Activated CD4-positive, alpha-beta T cell treated with anti-CD3 and anti-CD28 coated beads, Interleukin-10, Interleukin-2, amounts not matched to agents 100 ng/mL and 50 ng/mL, durations not matched to agents 16 hours and 8 hours (primary cell): ENCODE results near the gene EIF4G3.
"Not testable (repeated sequence)": the region's sequence is repeated elsewhere in the genome, so short reads cannot be mapped to it uniquely, and the experiment has no call there.

Experiments used
- DNase-seq: peaks from one replicate; pipeline ENCODE4 v3.0.0-alpha.2; 2020

The EIF4G3 gene, protein sequence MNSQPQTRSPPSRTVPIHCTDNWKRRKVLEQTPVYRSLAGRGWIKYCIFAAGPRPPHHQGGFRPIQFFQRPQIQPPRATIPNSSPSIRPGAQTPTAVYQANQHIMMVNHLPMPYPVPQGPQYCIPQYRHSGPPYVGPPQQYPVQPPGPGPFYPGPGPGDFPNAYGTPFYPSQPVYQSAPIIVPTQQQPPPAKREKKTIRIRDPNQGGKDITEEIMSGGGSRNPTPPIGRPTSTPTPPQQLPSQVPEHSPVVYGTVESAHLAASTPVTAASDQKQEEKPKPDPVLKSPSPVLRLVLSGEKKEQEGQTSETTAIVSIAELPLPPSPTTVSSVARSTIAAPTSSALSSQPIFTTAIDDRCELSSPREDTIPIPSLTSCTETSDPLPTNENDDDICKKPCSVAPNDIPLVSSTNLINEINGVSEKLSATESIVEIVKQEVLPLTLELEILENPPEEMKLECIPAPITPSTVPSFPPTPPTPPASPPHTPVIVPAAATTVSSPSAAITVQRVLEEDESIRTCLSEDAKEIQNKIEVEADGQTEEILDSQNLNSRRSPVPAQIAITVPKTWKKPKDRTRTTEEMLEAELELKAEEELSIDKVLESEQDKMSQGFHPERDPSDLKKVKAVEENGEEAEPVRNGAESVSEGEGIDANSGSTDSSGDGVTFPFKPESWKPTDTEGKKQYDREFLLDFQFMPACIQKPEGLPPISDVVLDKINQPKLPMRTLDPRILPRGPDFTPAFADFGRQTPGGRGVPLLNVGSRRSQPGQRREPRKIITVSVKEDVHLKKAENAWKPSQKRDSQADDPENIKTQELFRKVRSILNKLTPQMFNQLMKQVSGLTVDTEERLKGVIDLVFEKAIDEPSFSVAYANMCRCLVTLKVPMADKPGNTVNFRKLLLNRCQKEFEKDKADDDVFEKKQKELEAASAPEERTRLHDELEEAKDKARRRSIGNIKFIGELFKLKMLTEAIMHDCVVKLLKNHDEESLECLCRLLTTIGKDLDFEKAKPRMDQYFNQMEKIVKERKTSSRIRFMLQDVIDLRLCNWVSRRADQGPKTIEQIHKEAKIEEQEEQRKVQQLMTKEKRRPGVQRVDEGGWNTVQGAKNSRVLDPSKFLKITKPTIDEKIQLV (N-terminal part only)

DNA sequence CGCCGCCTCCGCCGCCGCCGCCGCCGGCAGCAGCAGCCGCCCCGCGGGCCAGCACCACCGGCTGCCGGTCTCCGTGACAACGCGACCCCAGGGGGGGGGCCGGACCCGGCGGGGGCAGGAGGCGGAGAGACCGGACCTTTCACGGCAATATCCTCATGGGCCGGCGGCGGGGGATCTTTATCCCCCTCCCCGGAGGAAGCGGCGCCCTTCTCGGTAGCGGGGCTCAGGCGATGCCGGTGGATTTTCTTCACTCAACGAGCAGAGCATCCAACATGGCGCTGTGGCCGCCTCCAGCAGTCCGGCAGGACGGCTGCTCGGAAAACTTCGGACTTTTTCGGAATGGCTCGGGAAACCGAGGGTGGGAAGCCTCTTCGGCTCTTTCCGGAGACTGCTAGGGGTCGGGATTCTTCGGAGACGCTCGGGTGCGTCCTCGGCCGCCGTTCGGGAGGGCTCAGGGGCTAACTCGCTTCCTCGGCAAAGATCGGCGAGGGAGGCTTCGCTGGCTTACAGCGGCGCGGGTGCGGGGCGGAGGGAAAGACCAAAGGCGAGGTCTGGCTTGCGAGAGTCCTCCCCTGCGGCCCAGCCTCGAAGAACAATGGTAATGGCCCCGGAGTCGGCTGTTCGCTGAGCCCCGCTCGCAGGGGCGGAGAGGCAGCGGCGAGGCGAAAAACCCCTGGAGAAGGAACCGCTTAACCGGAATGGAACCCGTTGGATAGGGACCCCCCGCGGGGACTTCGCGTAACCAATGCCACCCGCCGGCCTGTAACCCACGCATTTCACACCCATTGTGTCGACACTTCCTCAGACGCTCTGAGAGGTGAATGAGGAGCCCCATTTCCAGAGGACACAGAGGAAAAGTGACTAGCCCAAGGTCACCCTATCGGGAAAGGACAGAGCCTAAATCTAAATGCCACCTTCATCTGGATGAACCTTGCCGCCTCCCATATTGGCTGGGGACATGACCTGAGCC, at the start of gene EIF4G3:
Gene EIF4G3, minus strand, starts transcription at position 312 of the 970 bp plus-strand sequence. CDS start 174,155 bp downstream, outside the sequence.
- DNase-seq = peak; percentile 100

DNA sequence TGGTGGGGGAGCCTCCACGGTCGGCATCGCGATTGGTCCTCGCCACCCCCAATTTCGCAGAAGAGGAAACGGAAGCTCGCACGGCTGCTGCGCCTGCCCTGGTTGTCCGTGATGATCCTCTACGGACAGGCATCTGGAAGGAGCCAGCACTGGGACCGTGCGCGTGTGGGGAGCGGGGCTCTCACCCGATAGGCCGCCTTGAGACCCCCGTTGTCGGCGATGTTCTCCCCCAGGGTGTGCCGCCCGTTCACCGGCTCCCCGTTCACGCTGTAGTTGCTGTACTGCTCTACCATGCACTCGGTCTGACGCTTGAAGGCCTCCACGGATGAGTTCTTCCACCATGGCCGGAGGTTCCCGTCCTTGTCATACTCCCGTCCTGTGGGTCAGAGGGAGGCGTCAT, 48.4 kb upstream of the EIF4G3 start:
- no peak for DNase-seq

DNA sequence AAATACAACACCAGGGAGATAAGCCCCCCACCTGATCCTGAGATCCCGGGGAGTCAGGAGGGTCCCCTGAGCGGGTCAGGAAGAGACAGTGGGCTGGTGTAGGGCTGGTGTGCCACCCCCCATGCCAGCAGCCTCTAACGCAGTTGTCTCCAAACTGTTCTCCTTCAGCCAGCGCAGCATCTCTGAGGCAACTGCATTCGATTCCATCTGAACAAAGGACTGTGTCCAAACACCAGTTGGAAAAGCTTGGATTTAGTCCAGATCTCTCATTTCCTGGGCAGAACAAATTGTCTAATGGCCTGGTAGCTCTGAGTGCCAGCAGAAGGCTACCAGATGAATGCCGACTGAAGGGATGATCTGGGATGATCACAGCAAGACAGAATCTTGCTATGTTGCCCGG, 44.1 kb upstream of the EIF4G3 start:
- DNase-seq = no peak

DNA sequence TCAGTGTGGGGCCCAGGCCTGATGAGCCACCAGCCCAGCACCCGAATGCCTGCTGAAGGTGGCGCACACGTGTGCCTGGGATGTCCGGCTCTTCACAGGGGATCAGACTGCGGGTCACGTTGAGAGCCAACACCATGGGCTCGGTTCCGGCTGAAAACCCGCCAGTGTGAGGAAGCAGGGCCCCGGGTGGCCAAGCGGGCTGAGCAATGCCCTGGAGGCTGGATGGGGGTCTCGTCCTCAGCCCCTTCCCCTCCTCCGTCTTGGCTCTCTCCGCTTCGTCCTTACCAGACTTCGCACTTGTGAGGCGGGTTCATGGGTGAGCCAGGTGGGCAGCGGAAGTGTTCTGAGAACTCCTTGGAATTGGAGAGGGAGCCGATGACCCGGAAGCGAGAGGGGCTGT, 43.0 kb upstream of the EIF4G3 start:
- DNase-seq = no peak

DNA sequence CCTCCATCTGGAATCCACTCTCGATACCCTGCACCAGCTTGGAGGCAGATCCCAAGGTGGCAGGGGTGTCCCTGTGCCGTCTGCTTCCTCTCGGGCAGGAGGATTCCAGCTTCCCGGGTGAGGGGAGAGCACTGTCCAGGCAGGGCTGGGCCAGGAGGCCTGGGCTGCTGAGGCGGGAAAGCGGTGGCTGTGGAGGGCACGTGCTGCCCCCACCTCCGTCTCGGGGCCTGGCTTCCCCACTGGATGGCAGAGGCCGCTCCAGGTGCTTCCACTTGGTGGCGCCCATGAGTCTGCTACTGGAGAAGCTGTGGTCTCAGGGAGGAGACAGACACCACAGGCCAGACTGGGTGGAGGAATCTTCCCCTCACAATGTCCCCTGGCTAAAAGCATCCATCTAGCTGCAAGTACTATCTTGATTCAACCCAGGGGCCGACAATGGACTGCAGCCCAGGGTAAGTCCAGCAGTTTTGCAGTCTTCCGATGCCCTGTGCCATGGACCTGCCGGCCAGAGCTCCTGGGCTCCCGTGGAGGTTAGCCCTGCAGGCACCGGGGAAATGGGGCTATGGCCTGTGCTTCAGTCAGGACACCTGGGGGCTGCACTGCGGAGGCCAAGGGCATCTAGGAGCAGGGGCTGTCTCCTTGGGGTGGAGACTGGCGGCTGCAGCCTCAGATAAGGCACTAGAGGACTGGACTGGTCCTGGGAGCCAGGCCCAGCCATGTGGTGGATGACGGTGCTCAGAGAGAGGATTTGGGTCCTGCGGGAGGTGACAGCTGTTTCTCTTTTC, 41.3 kb upstream of the EIF4G3 start:
- peak; percentile 51 for DNase-seq

DNA sequence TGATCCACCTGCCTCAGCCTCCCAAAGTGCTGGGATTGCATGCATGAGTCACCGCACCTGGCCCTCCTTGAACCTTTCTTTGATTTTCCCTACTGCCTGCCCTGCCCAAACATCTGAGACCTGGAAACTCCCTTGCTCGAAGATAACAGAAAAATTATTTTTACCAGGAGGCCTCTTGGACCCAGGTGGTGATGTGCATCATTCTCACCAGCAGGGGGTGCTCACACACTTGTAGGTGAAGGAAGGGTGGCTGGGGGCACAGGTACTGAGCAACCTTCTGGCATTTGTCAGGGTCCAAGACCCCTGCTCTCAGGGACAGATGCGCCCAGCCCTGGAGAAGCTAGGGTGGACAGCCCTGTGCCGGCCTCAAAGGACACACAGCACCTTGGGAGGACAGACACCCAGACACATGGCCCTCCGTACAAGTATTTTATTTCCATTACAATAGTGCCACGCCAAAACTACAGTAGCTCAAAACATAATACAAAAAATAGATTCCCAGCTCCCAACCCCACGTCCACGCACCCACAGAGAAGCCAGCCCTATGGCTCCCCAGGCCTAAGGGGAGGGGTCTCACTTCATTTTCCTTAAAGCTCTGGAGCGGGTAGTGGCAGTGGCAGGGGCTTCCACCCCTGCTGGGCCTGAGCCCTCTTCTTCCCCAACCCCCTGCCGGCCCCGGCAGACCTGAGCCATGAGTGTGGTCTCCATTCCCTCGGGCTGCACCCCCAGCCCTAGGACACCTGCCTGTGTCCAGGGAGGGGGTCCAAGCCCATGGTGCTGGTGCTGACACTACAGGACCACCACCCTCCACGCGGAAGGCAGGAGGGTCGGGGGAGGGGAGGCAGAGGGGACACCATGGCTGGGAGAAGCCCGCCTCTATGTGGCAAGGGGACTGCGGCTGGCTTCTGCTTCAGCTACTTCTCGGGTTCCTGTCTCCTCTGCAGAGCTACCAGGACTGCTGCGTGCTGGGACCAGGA, 40.4 kb upstream of the EIF4G3 start:
- DNase-seq = peak; percentile 78

DNA sequence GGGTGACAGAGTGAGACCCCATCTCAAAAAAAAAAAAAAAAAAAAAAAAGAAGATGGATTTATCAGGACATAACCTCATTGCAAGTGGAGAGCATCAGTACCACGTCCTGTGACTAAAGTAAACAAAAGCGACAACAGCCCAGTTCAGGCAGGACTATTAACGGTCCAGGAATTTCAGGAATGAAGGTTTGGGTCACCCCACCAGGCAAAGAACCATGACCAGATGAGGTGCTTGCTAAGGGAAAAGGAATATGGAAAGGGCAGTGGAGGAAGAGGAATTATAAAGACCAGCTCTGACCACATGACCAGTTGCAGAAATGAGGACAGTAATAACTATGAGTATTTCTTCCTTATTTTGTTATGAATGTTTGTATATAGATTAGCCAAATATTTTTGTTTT, 35.4 kb upstream of the EIF4G3 start:
- DNase-seq = no peak

DNA sequence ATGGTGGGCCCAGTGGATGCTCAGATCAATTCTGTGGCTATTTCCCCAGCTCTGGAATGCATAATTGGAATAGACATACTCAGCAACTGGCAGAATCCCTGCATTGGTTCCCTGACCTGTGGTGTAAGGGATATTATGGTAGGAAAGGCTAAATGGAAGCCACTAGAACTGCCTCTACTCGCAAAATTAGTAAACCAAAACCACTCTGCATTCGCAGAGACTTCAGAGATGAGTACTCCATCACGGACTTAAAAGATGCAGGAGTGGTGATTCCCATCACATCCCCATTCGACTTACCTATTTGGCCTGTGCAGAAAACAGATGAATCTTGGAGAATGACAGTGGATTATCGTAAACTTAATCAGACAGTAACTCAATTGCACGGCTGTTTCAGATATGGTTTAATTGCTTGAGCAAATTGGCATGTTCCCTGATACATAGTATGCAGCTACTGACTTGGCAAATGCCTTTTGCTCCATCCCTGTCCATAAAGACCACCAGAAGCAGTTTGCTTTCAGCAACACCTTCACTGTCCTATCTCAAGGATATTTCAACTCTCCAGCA, 31.5 kb upstream of the EIF4G3 start:
- DNase-seq = peak; percentile 61

DNA sequence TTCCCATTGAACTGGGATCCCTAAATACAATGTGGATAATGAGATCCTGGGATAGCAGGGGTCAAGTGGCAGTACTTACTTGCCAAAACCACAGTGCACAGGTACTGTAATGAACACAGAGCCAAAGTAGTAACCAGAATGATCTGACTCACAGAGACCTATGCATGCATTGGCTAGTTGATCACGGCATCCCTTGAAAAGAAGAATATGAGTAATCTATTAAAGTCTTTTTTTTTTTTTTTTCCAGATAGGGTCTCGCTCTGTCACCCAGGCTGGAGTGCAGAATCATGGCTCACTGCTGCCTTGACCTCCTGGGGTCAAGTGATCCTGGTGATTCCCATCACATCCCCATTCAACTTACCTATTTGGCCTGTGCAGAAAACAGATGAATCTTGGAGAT, 29.4 kb upstream of the EIF4G3 start:
- peak; percentile 71 for DNase-seq

DNA sequence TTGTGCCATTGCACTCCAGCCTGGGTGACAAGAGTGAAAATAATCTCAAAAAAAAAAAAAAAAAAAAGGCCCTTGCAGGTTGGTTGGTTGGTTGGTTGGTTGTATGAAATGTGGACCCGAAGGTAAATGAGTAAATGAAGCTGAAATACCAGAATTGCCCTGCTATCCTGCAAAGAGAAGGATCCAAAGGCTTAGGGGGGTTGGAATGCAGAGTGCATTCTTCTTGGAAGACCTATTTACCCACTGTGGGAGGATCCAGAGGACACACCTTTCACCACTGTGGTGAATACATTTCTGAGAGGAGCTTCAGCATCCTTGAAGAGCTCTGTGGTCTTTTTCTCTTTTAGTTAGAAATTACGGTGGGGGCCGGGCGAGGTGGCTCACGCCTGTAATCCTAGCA, 28.7 kb upstream of the EIF4G3 start:
- DNase-seq = no peak

DNA sequence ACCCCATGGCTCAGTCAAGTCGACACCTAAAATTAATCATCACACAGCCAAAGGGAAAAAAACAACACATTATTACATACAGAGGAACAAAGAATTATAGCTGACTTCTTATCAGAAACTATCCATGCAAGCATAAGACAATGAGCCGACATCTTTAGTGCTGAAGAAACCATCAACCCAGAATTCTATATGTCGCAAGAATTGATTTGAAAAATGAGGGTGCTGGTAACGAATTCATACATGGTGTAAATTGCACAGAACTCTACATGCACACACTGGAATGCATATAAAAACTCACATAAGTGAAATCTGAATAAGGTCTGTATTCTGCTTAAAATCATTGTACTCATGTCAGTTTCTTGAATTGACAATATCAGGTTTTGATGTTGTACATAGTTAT, 25.0 kb upstream of the EIF4G3 start:
- DNase-seq = no peak

DNA sequence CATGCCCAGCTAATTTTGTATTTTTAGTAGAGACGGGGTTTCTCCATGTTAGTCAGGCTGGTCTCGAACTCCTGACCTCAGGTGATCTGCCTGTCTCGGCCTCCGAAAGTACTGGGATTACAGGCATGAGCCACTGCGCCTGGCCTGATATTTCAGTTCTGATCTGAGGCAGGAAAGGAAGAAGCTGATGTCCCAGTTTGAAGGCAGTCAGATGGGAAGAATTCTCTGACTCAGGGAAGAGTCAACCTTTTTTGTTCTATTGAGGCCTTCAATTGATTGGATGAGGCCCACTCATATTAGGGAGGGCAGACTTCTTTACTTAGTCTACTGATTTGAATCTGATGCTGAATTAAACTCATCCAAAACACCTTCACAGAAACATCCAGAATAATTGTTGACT, 24.5 kb upstream of the EIF4G3 start:
- DNase-seq = not testable (repeated sequence)

DNA sequence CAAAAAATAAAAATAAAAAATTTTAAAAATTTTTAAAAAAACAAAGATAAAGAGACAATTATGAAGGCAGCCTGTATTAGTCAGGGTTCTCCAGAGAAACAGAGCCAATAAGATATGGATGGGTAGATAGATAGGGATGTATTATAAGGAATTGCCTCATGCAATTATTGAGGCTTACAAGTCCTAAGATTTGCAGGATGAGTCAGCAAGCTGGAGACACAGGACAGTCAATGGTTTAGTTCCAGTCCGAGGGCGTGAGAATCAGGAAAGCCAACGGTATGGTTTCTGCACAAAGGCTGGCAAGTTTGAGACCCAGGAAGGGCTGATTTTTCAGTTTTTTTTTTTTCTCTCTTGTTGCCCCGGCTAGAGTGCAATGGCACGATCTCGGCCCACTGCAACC, 24.1 kb upstream of the EIF4G3 start:
- no peak for DNase-seq

DNA sequence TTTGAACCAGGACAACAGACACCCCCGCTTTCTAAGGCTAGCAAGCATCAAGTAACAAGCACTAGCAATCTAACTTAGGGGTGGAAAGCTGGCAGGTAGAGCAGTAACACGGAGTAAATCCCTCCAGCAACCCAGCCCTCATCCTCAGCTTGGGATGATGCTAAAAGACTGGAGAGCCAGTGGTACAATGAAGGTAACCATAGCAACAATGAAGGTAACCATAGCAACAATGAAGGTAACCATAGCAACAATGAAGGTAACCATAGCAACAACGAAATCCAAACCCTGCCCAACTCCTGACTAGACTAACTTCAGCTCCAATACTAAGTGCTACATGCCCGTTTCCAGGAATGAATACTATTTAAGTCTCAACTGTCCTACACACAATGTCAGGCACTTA, 22.2 kb upstream of the EIF4G3 start:
- DNase-seq = no peak

DNA sequence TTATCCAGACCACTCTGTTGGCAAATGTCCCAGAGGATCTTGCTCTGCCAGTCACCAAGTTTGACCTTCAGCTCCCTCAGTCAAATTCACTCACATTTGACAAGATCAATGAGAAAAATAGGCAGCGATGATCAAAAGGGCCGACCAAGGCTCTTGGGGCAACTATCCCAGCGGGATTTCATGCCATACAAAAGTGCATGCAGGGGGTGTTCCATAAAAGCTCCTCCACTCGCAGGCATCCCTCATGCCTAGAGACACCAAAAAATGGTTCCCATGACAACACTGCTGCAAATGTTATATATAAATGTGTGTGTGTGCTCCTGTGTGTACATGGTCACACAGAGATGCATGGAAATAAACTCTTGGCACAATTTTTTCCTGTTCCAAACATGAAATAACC, 16.2 kb upstream of the EIF4G3 start:
- DNase-seq = no peak

DNA sequence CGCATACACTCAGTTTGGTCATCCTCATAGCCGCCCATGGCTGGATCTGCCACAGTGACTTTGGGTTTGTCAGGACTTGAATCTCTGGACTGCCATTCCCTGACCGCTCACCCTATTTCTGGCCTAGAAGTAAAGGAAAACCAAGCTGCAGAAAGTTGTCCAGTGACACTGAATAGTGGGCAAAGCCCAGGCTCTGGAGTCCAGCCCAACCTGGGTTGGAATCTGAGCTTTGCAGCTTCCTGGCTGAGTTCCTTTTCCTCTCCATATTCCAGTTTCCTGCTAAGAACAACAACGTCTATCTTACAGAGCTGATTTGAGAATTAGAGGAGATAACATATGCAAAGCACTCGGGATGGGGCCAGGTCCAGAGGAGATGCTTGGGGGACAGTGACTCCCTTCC, 15.6 kb upstream of the EIF4G3 start:
- DNase-seq = no peak

DNA sequence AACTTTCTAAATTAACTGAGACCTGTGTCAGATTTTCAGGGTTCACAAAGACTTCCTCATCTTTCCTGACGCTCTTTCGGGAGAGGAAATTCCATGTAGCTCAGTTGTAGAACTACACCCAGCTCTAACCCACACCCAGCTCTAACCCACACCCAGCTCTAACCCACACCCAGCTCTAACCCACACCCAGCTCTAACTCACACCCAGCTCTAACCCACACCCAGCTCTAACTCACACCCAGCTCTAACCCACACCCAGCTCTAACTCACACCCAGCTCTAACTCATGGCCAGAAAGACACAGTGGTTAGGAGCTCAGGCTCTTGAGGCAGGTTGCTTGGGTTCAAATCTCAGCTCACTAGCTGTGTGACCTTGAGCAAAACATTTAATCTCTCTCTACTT, 14.1 kb upstream of the EIF4G3 start:
- not testable (repeated sequence) for DNase-seq

DNA sequence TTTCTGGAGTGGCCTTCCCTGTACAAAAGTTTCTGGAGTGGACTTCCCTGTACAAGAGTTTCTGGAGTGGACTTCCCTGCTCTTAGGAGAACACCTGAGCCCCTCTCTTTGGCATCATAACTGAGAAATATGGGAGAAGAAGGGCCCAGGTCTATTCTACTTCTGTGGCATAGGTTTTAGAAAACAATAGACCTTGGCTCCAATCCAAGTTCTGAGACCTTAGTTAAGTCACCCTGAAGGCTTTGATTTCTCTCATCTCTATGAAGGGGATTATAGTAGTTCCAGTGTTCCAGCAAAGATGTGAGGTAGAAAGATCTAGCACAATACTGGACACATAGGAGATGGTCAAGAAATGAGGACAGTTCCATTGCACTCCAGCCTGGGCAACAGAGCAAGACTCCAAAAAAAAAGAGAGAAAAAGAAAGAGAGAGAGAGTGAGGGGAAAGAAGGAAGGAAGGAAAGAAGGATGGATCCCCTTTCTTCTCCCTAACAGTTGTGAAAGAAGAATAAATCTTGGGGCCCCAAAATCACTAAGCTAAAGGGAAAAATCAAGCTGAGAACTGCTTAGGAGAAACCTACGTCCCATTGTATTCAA, 13.3 kb upstream of the EIF4G3 start:
- no peak for DNase-seq

DNA sequence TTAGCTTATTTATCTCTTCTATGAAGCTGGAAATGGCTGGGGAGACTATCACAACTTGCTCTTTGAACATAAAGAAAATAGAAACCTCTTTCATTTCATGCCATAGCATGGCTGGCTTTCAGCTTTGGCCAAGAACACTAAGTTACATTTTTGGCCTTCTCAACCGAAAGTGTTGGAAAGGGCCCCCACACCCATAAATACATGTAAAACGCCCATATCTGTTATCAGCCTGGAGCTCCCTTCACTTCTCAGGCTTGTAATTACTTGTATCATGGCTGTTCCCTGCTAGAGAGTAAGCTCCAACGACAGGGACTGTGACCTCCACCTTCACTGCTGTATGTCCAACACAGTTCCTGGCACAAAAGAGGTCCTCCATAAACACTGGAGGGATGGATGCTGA, 12.7 kb upstream of the EIF4G3 start:
- no peak for DNase-seq
